ENCODE results near the gene PROCA1. TPM values are rescaled to one million over a fixed set of nuclear protein-coding genes. Genes with fewer than 3 reads are reported as not detected.
A peak's percentile ranks its signal among the peaks of the same experiment; 100 is the strongest.
"Not testable (repeated sequence)": the region's sequence is repeated elsewhere in the genome, so short reads cannot be mapped to it uniquely, and the experiment has no call there.

The PROCA1 gene
- total RNA-seq, 1 experiment from 2014 or later = 4.6 TPM

GRCh38 chr17:28723159-28723835 lies 11.6 kb upstream of the PROCA1 start:
- no peak for DNase-seq (ENCODE audit: low spot score)
- Histone ChIP-seq H3K4me3 (ENCODE audit: low read depth, low read length, poor library complexity, severe bottlenecking) (no peak overlapping the region), H3K9me3 (ENCODE audit: low read depth, low read length, poor library complexity, severe bottlenecking) (no peaks in the 10 kb centered on the region), H3K27me3 (replicated peaks; ENCODE audit: insufficient read depth, low read depth, low read length, poor library complexity) (no peaks in the 10 kb centered on the region), H3K36me3 (ENCODE audit: insufficient read depth, low read length, poor library complexity, severe bottlenecking) (peaks cover 50% of the 10 kb centered on the region), H3K27ac (ENCODE audit: low read depth, low read length, poor library complexity, severe bottlenecking) (peak overlapping the region; percentile 49), H3K4me1 (ENCODE audit: insufficient read depth, low read length, poor library complexity, severe bottlenecking) (peaks cover 58% of the 10 kb centered on the region)
- CTCF ChIA-PET = no interaction called here
- BruUV-seq (replicated peaks) = no TSS peak
- TF ChIP-seq CTCF (conservative IDR thresholded peaks at IDR 0.05; ENCODE audit: low read depth, low read length) (no peak), EZH2 (IDR thresholded peaks at IDR 0.05; ENCODE audit: borderline replicate concordance, low read depth, low read length, poor library complexity, severe bottlenecking) (no peak)
- POLR2A ChIA-PET (ENCODE audit: low non-redundant PET) = interaction anchor here (0.7 kb wide), 1 partner anchor 334 kb away, joined by 5 read pairs; no protein-coding TSS in a partner anchor
- intact Hi-C loops (cut with micrococcal nuclease; ENCODE audit: unreplicated experiment) = no loop called here

GRCh38 chr17:28722417-28723158 lies 10.9 kb upstream of the PROCA1 start:
- DNase-seq (ENCODE audit: low spot score) = no peak
- BruUV-seq (replicated peaks) = no TSS peak
- H3K4me1 ChIP-seq (ENCODE audit: insufficient read depth, low read length, poor library complexity, severe bottlenecking) = peaks cover 55% of the 10 kb centered on the region
- no peaks in the 10 kb centered on the region for H3K27me3 ChIP-seq (replicated peaks; ENCODE audit: insufficient read depth, low read depth, low read length, poor library complexity)
- H3K27ac ChIP-seq (ENCODE audit: low read depth, low read length, poor library complexity, severe bottlenecking) = peak overlapping the region; percentile 49
- peaks cover 50% of the 10 kb centered on the region for H3K36me3 ChIP-seq (ENCODE audit: insufficient read depth, low read length, poor library complexity, severe bottlenecking)
- intact Hi-C loops (cut with micrococcal nuclease; ENCODE audit: unreplicated experiment) = no loop called here
- peak overlapping the region; percentile 72 for H3K4me3 ChIP-seq (ENCODE audit: low read depth, low read length, poor library complexity, severe bottlenecking)
- CTCF ChIA-PET = no interaction called here
- POLR2A ChIA-PET (ENCODE audit: low non-redundant PET) = no interaction called here
- no peaks in the 10 kb centered on the region for H3K9me3 ChIP-seq (ENCODE audit: low read depth, low read length, poor library complexity, severe bottlenecking)
- TF ChIP-seq CTCF (conservative IDR thresholded peaks at IDR 0.05; ENCODE audit: low read depth, low read length) = no peak
- no peak for TF ChIP-seq EZH2 (IDR thresholded peaks at IDR 0.05; ENCODE audit: borderline replicate concordance, low read depth, low read length, poor library complexity, severe bottlenecking)

GRCh38 chr17:28720997-28721329 lies 9.3 kb upstream of the PROCA1 start:
- POLR2A ChIA-PET (ENCODE audit: low non-redundant PET); H3K9me3 ChIP-seq (ENCODE audit: low read depth, low read length, poor library complexity, severe bottlenecking): not testable (repeated sequence)

More at GRCh38 chr17:28720997-28721329, 9.3 kb upstream of the PROCA1 start:
- BruUV-seq (replicated peaks); CTCF ChIA-PET; intact Hi-C loops (cut with micrococcal nuclease; ENCODE audit: unreplicated experiment); DNase-seq (ENCODE audit: low spot score); H3K27me3 ChIP-seq (replicated peaks; ENCODE audit: insufficient read depth, low read depth, low read length, poor library complexity): not testable (repeated sequence)
- Histone ChIP-seq H3K36me3 (ENCODE audit: insufficient read depth, low read length, poor library complexity, severe bottlenecking) (peaks cover 50% of the 10 kb centered on the region), H3K4me3 (ENCODE audit: low read depth, low read length, poor library complexity, severe bottlenecking) (peak overlapping the region; percentile 72), H3K27ac (ENCODE audit: low read depth, low read length, poor library complexity, severe bottlenecking) (peak overlapping the region; percentile 81), H3K4me1 (ENCODE audit: insufficient read depth, low read length, poor library complexity, severe bottlenecking) (peaks cover 60% of the 10 kb centered on the region)

Measured in A673 (cell line).